ENCODE measurements around the gene RILPL2.
"Not testable (repeated sequence)": the region's sequence is repeated elsewhere in the genome, so short reads cannot be mapped to it uniquely, and the experiment has no call there.

The RILPL2 gene

GRCh38 chr12:123468786-123469185, 32.3 kb upstream of the RILPL2 start:
- no peak for DNase-seq (ENCODE audit: low read depth)
- TF ChIP-seq, protein P1, sequence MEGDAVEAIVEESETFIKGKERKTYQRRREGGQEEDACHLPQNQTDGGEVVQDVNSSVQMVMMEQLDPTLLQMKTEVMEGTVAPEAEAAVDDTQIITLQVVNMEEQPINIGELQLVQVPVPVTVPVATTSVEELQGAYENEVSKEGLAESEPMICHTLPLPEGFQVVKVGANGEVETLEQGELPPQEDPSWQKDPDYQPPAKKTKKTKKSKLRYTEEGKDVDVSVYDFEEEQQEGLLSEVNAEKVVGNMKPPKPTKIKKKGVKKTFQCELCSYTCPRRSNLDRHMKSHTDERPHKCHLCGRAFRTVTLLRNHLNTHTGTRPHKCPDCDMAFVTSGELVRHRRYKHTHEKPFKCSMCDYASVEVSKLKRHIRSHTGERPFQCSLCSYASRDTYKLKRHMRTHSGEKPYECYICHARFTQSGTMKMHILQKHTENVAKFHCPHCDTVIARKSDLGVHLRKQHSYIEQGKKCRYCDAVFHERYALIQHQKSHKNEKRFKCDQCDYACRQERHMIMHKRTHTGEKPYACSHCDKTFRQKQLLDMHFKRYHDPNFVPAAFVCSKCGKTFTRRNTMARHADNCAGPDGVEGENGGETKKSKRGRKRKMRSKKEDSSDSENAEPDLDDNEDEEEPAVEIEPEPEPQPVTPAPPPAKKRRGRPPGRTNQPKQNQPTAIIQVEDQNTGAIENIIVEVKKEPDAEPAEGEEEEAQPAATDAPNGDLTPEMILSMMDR (conservative IDR thresholded peaks at IDR 0.05; ENCODE audit: low read depth, low read length): no peak
- H3K4me3 ChIP-seq (ENCODE audit: low read depth, low read length): no peak overlapping the region

GRCh38 chr12:123465084-123465483, 28.6 kb upstream of the RILPL2 start:
- DNase-seq (ENCODE audit: low read depth): no peak
- TF ChIP-seq, protein P1 (conservative IDR thresholded peaks at IDR 0.05; ENCODE audit: low read depth, low read length): no peak

GRCh38 chr12:123463174-123463573, 26.7 kb upstream of the RILPL2 start:
- DNase-seq (ENCODE audit: low read depth); H3K4me3 ChIP-seq (ENCODE audit: low read depth, low read length): not testable (repeated sequence)

More at GRCh38 chr12:123465084-123465483, 28.6 kb upstream of the RILPL2 start:
- no peak overlapping the region for H3K4me3 ChIP-seq (ENCODE audit: low read depth, low read length)

- H3K4me3 ChIP-seq (ENCODE audit: low read depth, low read length): peak within 1 kb of the TSS; percentile 84
- peak; percentile 87 for DNase-seq (ENCODE audit: low read depth)
- TF ChIP-seq, protein P1 (conservative IDR thresholded peaks at IDR 0.05; ENCODE audit: low read depth, low read length): no peak
Measured at GRCh38 chr12:123457980-123458779, 21.7 kb upstream of the RILPL2 start, which contains the start of gene SNRNP35. TSS of gene SNRNP35 (plus strand) at chr12:123458139. CDS start at chr12:123465541, 7,402 bp downstream.

DNA sequence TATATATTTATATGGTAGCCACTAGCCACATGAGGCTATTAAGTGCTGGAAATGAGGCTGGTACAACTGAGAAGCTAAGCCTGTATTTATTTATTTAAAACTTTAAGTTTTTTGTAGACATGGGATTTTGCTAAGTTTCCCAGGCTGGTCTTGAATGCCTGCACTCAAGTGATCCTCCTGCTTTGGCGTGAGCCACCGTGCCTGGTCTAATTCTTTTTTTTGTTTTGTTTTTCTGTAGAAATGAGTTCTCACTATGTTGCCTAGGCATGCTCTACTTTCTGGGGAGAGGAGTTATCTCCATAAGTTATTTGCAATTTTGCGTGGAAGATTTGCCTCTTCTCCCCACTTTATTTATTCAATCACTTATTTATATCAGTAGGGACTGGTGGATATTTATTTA, 16.7 kb upstream of the RILPL2 start:
- H3K4me3 ChIP-seq (ENCODE audit: low read depth, low read length): no peak overlapping the region
- no peak for DNase-seq (ENCODE audit: low read depth)
- TF ChIP-seq, protein P1 (conservative IDR thresholded peaks at IDR 0.05; ENCODE audit: low read depth, low read length): no peak

- H3K4me3 ChIP-seq (ENCODE audit: low read depth, low read length); DNase-seq (ENCODE audit: low read depth): not testable (repeated sequence)
Measured at GRCh38 chr12:123452276-123452550, 15.7 kb upstream of the RILPL2 start.

DNA sequence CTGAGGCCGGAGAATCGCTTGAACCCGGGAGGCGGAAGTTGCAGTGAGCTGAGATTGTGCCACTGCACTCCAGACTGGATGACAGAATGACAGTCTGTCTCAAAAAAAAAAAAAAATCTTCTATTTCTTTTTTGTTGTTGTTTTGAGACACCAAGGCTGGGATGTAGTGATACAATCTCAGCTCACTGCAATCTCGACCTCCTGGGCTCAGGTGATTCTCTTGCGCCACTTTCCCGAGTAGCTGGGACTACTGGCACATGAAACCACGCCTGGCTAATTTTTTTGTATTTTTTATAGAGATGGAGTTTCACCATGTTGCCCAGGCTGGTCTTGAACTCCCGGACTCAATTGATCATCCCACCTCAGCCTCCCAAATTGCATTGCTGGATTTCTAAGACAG, 14.2 kb upstream of the RILPL2 start:
- TF ChIP-seq, protein P1 (conservative IDR thresholded peaks at IDR 0.05; ENCODE audit: low read depth, low read length): no peak
- H3K4me3 ChIP-seq (ENCODE audit: low read depth, low read length): no peak overlapping the region
- DNase-seq (ENCODE audit: low read depth): no peak

DNA sequence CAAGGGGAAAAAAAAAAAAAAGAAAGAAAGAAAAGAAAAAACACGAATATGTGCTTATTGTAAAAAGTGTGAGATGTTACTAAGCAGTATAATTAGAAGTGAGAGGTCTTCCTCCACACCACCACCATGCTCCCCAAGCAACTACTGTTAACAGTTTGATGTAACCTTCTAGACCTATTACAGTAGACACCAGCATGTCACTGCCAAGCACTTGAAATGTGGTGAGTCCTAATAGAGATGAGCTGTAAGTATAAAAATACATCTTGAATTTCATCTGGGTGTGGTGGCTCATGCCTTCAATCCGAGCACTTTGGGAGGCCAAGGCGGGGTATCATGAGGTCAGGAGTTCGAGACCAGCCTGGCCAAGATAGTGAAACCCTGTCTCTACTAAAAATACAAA, 13.4 kb upstream of the RILPL2 start:
- no peak overlapping the region for H3K4me3 ChIP-seq (ENCODE audit: low read depth, low read length)
- TF ChIP-seq, protein P1 (conservative IDR thresholded peaks at IDR 0.05; ENCODE audit: low read depth, low read length): no peak
- no peak for DNase-seq (ENCODE audit: low read depth)

All from choroid plexus epithelial cell (primary cell).